SU-DHL-6 (cell line): Measurements from ENCODE around the gene SYK.

ENCODE experiments used
- H2AFZ ChIP-seq: fragments of 200-600 bp; sonication (generic); 2 replicates; pipeline ENCODE4 v1.6.1; 2014; ENCODE audit warnings: low read depth, mild to moderate bottlenecking, moderate library complexity, mixed read lengths, antibody characterized with exemption, low read length; ENCODE audit not compliant: severe bottlenecking
- H3F3A ChIP-seq: fragments of 200-600 bp; shearing (Covaris generic); 2 replicates; pipeline ENCODE4 v1.6.0; 2016; ENCODE audit warnings: antibody characterized with exemption, mild to moderate bottlenecking; ENCODE audit not compliant: insufficient read depth
- H3K27ac ChIP-seq: fragments of 200-600 bp; sonication (generic); 2 replicates; pipeline ENCODE4 v1.5.1; 2016; ENCODE audit warnings: low read depth, mild to moderate bottlenecking, low read length, moderate library complexity, mixed read lengths
- H3K27me3 ChIP-seq: fragments of 200-600 bp; sonication (generic), shearing (Covaris generic); 2 replicates; pipeline ENCODE4 v1.6.0; 2014; ENCODE audit warnings: mild to moderate bottlenecking, low read length
- H3K36me3 ChIP-seq: fragments of 200-600 bp; sonication (generic); 2 replicates; pipeline ENCODE4 v1.6.1; 2014; ENCODE audit warnings: mild to moderate bottlenecking, low read length, mixed read lengths
- H3K4me2 ChIP-seq: fragments of 300-600, 200-600 bp; shearing (Covaris generic), sonication (generic); 2 replicates; pipeline ENCODE4 v1.6.0; 2014; ENCODE audit warnings: low read length, low read depth, mild to moderate bottlenecking; ENCODE audit not compliant: poor library complexity, severe bottlenecking
- H3K4me3 ChIP-seq: fragments of 200-600 bp; sonication (generic); 2 replicates; pipeline ENCODE4 v1.5.1; 2014; ENCODE audit warnings: antibody characterized with exemption, low read length, mild to moderate bottlenecking, mixed read lengths; ENCODE audit not compliant: insufficient read depth, poor library complexity, severe bottlenecking
- H3K79me2 ChIP-seq: fragments of 200-600 bp; sonication (generic); 2 replicates; pipeline ENCODE4 v1.6.1; 2014; ENCODE audit warnings: mild to moderate bottlenecking, low read length, moderate library complexity; ENCODE audit not compliant: insufficient read depth
- H3K9ac ChIP-seq: fragments of 200-600 bp; sonication (generic); 2 replicates; pipeline ENCODE4 v1.7.0; 2014; ENCODE audit warnings: mild to moderate bottlenecking, low read length
- H3K9me2 ChIP-seq: fragments of 200-600 bp; sonication (generic); replicated peaks from 2 replicates; pipeline ENCODE4 v1.6.1; 2014; ENCODE audit warnings: low read length; ENCODE audit not compliant: insufficient read depth
- H3K9me3 ChIP-seq: fragments of 200-600 bp; sonication (generic); 2 replicates; pipeline ENCODE4 v1.6.1; 2014; ENCODE audit warnings: low read length, mixed read lengths; ENCODE audit not compliant: insufficient read depth
- H4K20me1 ChIP-seq: fragments of 200-600 bp; sonication (generic); 2 replicates; pipeline ENCODE4 v1.6.1; 2014; ENCODE audit warnings: low read depth, mild to moderate bottlenecking, antibody characterized with exemption, low read length, moderate library complexity, mixed read lengths
- CTCF ChIP-seq: fragments of 200-600 bp; sonication (generic); IDR thresholded peaks from one replicate; pipeline ENCODE4 v1.5.1; 2017; ENCODE audit warnings: antibody characterized with exemption, mild to moderate bottlenecking, low read length, moderate library complexity; ENCODE audit not compliant: insufficient read depth, poor library complexity, severe bottlenecking
- EZH2phosphoT487 ChIP-seq: fragments of 200-600 bp; sonication (generic), shearing (Covaris generic); conservative IDR thresholded peaks from 2 replicates; pipeline ENCODE4 v1.6.1; 2018; ENCODE audit warnings: mild to moderate bottlenecking, antibody characterized with exemption, low read length, moderate library complexity, mixed read lengths

The SYK gene

GRCh38 chr9:90836411-90837080 lies 34.9 kb downstream of the SYK start:
- Histone ChIP-seq H3K4me3 (no peak overlapping the region), H3K4me2 (no peak overlapping the region), H4K20me1 (no peaks in the 10 kb centered on the region), H3K9ac (no peak overlapping the region), H3K9me2 (no peaks in the 10 kb centered on the region), H3K36me3 (no peaks in the 10 kb centered on the region), H3K27ac (peak overlapping the region; percentile 22; the same call in 1 of the 2 replicates), H3K9me3 (peaks cover 5% of the 10 kb centered on the region; the same call in 1 of the 2 replicates), H3K27me3 (no peaks in the 10 kb centered on the region), H2AFZ (no peak overlapping the region), H3F3A (peaks cover 15% of the 10 kb centered on the region), H3K79me2 (peaks cover 68% of the 10 kb centered on the region)
- TF ChIP-seq CTCF: no peak
- TF ChIP-seq EZH2phosphoT487: no peak

- TF ChIP-seq EZH2phosphoT487 (no peak), CTCF (no peak)
- H4K20me1 ChIP-seq: no peaks in the 10 kb centered on the region
Observed at GRCh38 chr9:90838098-90838497, 36.5 kb downstream of the SYK start.

GRCh38 chr9:90838581-90839154 lies 37.0 kb downstream of the SYK start:
- Histone ChIP-seq H3K79me2 (peaks cover 51% of the 10 kb centered on the region), H3K9me2 (no peaks in the 10 kb centered on the region), H3F3A (peaks cover 10% of the 10 kb centered on the region; the same call in 1 of the 2 replicates), H4K20me1 (no peaks in the 10 kb centered on the region), H3K9me3 (peaks cover 5% of the 10 kb centered on the region; the same call in 1 of the 2 replicates), H2AFZ (no peak overlapping the region), H3K27ac (no peak overlapping the region), H3K9ac (no peak overlapping the region), H3K4me3 (no peak overlapping the region), H3K4me2 (no peak overlapping the region), H3K27me3 (no peaks in the 10 kb centered on the region), H3K36me3 (no peaks in the 10 kb centered on the region)
- no peak for TF ChIP-seq EZH2phosphoT487
- TF ChIP-seq CTCF: no peak

More at GRCh38 chr9:90838098-90838497, 36.5 kb downstream of the SYK start:
- Histone ChIP-seq H3K4me2 (no peak overlapping the region), H3K9ac (no peak overlapping the region), H3K27ac (no peak overlapping the region), H3K27me3 (no peaks in the 10 kb centered on the region), H3K4me3 (no peak overlapping the region), H2AFZ (no peak overlapping the region), H3F3A (peaks cover 10% of the 10 kb centered on the region; the same call in 1 of the 2 replicates), H3K36me3 (no peaks in the 10 kb centered on the region), H3K9me3 (peaks cover 5% of the 10 kb centered on the region; the same call in 1 of the 2 replicates), H3K9me2 (no peaks in the 10 kb centered on the region), H3K79me2 (peaks cover 56% of the 10 kb centered on the region)
